Measurements from ENCODE around the gene LYST. TPM values are rescaled to one million over a fixed set of nuclear protein-coding genes. Genes with fewer than 3 reads are reported as not detected.
"Not testable (repeated sequence)": the region's sequence is repeated elsewhere in the genome, so short reads cannot be mapped to it uniquely, and the experiment has no call there.

Gene LYST
- total and polyA plus RNA-seq, 8 donors: 1.7 to 95.6 (median 17.9) TPM

- TF ChIP-seq POLR2AphosphoS5 (IDR thresholded peaks at IDR 0.05) (no peak), POLR2A (IDR thresholded peaks at IDR 0.05) (no peak), CTCF (IDR thresholded peaks at IDR 0.05) (no peak), EP300 (IDR thresholded peaks at IDR 0.05) (no peak)
- Histone ChIP-seq H3K27me3 (peaks cover 0 to 17% (median 0%) of the 10 kb centered on the region in 3 donors), H3K4me3 (no peak overlapping the region), H3K36me3 (no peaks in the 10 kb centered on the region), H3K9me3 (no peaks in the 10 kb centered on the region), H3K27ac (no peak overlapping the region), H3K4me1 (no peaks in the 10 kb centered on the region)
- no peak for DNase-seq
- intact Hi-C loops (cut with DNase I; ENCODE audit: low total_unique reads): no loop called here
- 67 to 81% (median 77%) methylated on average over 18 of the region's 18 CpGs for WGBS, 5 donors
Observed at GRCh38 chr1:235622936-235623779, 243.5 kb downstream of the LYST start.

GRCh38 chr1:235619149-235619548 lies 247.6 kb downstream of the LYST start:
- WGBS, 5 donors: 82 to 93% (median 87%) methylated on average over 2 of the region's 2 CpGs
- H3K36me3 ChIP-seq; H3K27ac ChIP-seq; H3K4me1 ChIP-seq; H3K9me3 ChIP-seq; DNase-seq; H3K4me3 ChIP-seq; intact Hi-C loops (cut with DNase I; ENCODE audit: low total_unique reads): not testable (repeated sequence)
- peaks cover 0 to 17% (median 0%) of the 10 kb centered on the region in 3 donors for H3K27me3 ChIP-seq

GRCh38 chr1:235617808-235618207 lies 248.9 kb downstream of the LYST start:
- H3K4me3 ChIP-seq: no peak overlapping the region
- WGBS, 5 donors: 80 to 100% (median 95%) methylated on average over 3 of the region's 3 CpGs
- H3K4me1 ChIP-seq: no peaks in the 10 kb centered on the region
- H3K27me3 ChIP-seq: peaks cover 0 to 6% (median 0%) of the 10 kb centered on the region in 3 donors
- H3K27ac ChIP-seq: no peak overlapping the region
- TF ChIP-seq POLR2A (IDR thresholded peaks at IDR 0.05): no peak
- no peak for TF ChIP-seq POLR2AphosphoS5 (IDR thresholded peaks at IDR 0.05)
- no peak for TF ChIP-seq CTCF (IDR thresholded peaks at IDR 0.05)
- TF ChIP-seq EP300 (IDR thresholded peaks at IDR 0.05): no peak
- no peaks in the 10 kb centered on the region for H3K36me3 ChIP-seq
- no peak for DNase-seq
- H3K9me3 ChIP-seq: no peaks in the 10 kb centered on the region
- intact Hi-C loops (cut with DNase I; ENCODE audit: low total_unique reads): no loop called here

GRCh38 chr1:235617140-235617539 lies 249.6 kb downstream of the LYST start:
- no peaks in the 10 kb centered on the region for H3K9me3 ChIP-seq
- H3K27ac ChIP-seq: no peak overlapping the region
- H3K4me1 ChIP-seq: no peaks in the 10 kb centered on the region
- no peaks in the 10 kb centered on the region for H3K36me3 ChIP-seq
- DNase-seq: no peak
- no peak overlapping the region for H3K4me3 ChIP-seq
- intact Hi-C loops (cut with DNase I; ENCODE audit: low total_unique reads): no loop called here
- TF ChIP-seq EP300 (IDR thresholded peaks at IDR 0.05) (no peak), CTCF (IDR thresholded peaks at IDR 0.05) (no peak), POLR2A (IDR thresholded peaks at IDR 0.05) (no peak), POLR2AphosphoS5 (IDR thresholded peaks at IDR 0.05) (no peak)
- peaks cover 0 to 1% (median 0%) of the 10 kb centered on the region in 3 donors for H3K27me3 ChIP-seq
- WGBS, 5 donors: 81 to 96% (median 93%) methylated on average over 3 of the region's 3 CpGs

GRCh38 chr1:235614442-235614954 lies 252.2 kb downstream of the LYST start:
- Histone ChIP-seq H3K9me3 (no peaks in the 10 kb centered on the region), H3K27ac (no peak overlapping the region), H3K27me3 (no peaks in the 10 kb centered on the region), H3K4me3 (no peak overlapping the region), H3K4me1 (no peaks in the 10 kb centered on the region), H3K36me3 (no peaks in the 10 kb centered on the region)
- 71 to 84% (median 73%) methylated on average over 7 of the region's 7 CpGs for WGBS, 5 donors
- intact Hi-C loops (cut with DNase I; ENCODE audit: low total_unique reads): no loop called here
- TF ChIP-seq POLR2A (IDR thresholded peaks at IDR 0.05): no peak
- TF ChIP-seq EP300 (IDR thresholded peaks at IDR 0.05): no peak
- TF ChIP-seq POLR2AphosphoS5 (IDR thresholded peaks at IDR 0.05): no peak
- TF ChIP-seq CTCF (IDR thresholded peaks at IDR 0.05): no peak
- DNase-seq: no peak

Data from stomach (tissue), 9 donors.